Loucy (cell line): ENCODE data around the gene HAPLN2.

Experiments
- H2AFZ ChIP-seq: fragments of 200-600 bp; sonication (generic); 2 replicates; pipeline ENCODE4 v1.6.0; 2016; ENCODE audit warnings: antibody characterized with exemption, mild to moderate bottlenecking, low read length, moderate library complexity
- H3F3A ChIP-seq: fragments of 200-600 bp; 2 replicates; pipeline ENCODE4 v1.6.0; 2016; ENCODE audit warnings: antibody characterized with exemption, low read depth, mild to moderate bottlenecking
- H3K27me3 ChIP-seq: fragments of 200-600 bp; sonication (generic); 2 replicates; pipeline ENCODE4 v1.6.1; 2014; ENCODE audit warnings: low read length, mild to moderate bottlenecking; ENCODE audit not compliant: insufficient read depth, poor library complexity, severe bottlenecking
- H3K36me3 ChIP-seq: fragments of 200-600 bp; sonication (generic); 2 replicates; pipeline ENCODE4 v1.6.1; 2016; ENCODE audit warnings: low read length; ENCODE audit not compliant: insufficient read depth
- H3K4me1 ChIP-seq: fragments of 200-600 bp; sonication (generic); 2 replicates; pipeline ENCODE4 v1.5.1; 2014; ENCODE audit warnings: low read length, mild to moderate bottlenecking; ENCODE audit not compliant: insufficient read depth, poor library complexity, severe bottlenecking
- H3K4me2 ChIP-seq: fragments of 200-600 bp; sonication (generic); 2 replicates; pipeline ENCODE4 v1.6.0; 2014; ENCODE audit warnings: antibody characterized with exemption, low read length, low read depth, mild to moderate bottlenecking; ENCODE audit not compliant: poor library complexity, severe bottlenecking
- H3K4me3 ChIP-seq: fragments of 200-600 bp; sonication (generic); 2 replicates; pipeline ENCODE4 v1.5.1; 2014; ENCODE audit warnings: low read length, mild to moderate bottlenecking, mixed read lengths; ENCODE audit not compliant: poor library complexity, severe bottlenecking
- H3K79me2 ChIP-seq: fragments of 200-600 bp; sonication (generic); 2 replicates; pipeline ENCODE4 v1.6.1; 2014; ENCODE audit warnings: low read length; ENCODE audit not compliant: insufficient read depth
- H3K9ac ChIP-seq: fragments of 200-600 bp; sonication (generic); 2 replicates; pipeline ENCODE4 v1.6.0; 2014; ENCODE audit warnings: mild to moderate bottlenecking, low read depth, low read length, moderate library complexity; ENCODE audit not compliant: poor library complexity, severe bottlenecking
- H3K9me2 ChIP-seq: fragments of 200-600 bp; sonication (generic); replicated peaks from 2 replicates; pipeline ENCODE4 v1.6.1; 2016; ENCODE audit warnings: low read depth, low read length, mixed read lengths
- H3K9me3 ChIP-seq: fragments of 200-600 bp; sonication (generic); 2 replicates; pipeline ENCODE4 v1.6.1; 2014; ENCODE audit warnings: mild to moderate bottlenecking, antibody characterized with exemption, low read length, low read depth; ENCODE audit not compliant: insufficient read depth
- H4K20me1 ChIP-seq: fragments of 200-600 bp; sonication (generic); 2 replicates; pipeline ENCODE4 v1.6.0; 2014; ENCODE audit warnings: antibody characterized with exemption, low read length, mild to moderate bottlenecking; ENCODE audit not compliant: insufficient read depth, poor library complexity, severe bottlenecking
- EZH2phosphoT487 ChIP-seq: fragments of 200-600 bp; IDR thresholded peaks from 2 replicates; pipeline ENCODE4 v1.6.1; 2018; ENCODE audit warnings: antibody characterized with exemption, mild to moderate bottlenecking, moderate library complexity, borderline replicate concordance
- TF ChIP-seq, protein P1 (sequence below): fragments of 200-600 bp; sonication (generic); conservative IDR thresholded peaks from 2 replicates; pipeline ENCODE4 v1.5.1; 2014; ENCODE audit warnings: mild to moderate bottlenecking, antibody characterized with exemption, low read length

HAPLN2 gene

GRCh38 chr1:156667610-156667967, 48.4 kb downstream of the HAPLN2 start:
- Histone ChIP-seq H3K9me2 (no peaks in the 10 kb centered on the region), H3K9ac (no peak overlapping the region), H3K36me3 (no peaks in the 10 kb centered on the region), H3K4me1 (peaks cover 9% of the 10 kb centered on the region), H4K20me1 (no peaks in the 10 kb centered on the region), H3K4me2 (no peak overlapping the region), H3K4me3 (no peak overlapping the region), H3K79me2 (no peaks in the 10 kb centered on the region), H3F3A (no peaks in the 10 kb centered on the region), H2AFZ (no peak overlapping the region), H3K9me3 (no peaks in the 10 kb centered on the region), H3K27me3 (no peaks in the 10 kb centered on the region)
- no peak for TF ChIP-seq EZH2phosphoT487
- TF ChIP-seq, protein P1, sequence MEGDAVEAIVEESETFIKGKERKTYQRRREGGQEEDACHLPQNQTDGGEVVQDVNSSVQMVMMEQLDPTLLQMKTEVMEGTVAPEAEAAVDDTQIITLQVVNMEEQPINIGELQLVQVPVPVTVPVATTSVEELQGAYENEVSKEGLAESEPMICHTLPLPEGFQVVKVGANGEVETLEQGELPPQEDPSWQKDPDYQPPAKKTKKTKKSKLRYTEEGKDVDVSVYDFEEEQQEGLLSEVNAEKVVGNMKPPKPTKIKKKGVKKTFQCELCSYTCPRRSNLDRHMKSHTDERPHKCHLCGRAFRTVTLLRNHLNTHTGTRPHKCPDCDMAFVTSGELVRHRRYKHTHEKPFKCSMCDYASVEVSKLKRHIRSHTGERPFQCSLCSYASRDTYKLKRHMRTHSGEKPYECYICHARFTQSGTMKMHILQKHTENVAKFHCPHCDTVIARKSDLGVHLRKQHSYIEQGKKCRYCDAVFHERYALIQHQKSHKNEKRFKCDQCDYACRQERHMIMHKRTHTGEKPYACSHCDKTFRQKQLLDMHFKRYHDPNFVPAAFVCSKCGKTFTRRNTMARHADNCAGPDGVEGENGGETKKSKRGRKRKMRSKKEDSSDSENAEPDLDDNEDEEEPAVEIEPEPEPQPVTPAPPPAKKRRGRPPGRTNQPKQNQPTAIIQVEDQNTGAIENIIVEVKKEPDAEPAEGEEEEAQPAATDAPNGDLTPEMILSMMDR, result no peak

DNA sequence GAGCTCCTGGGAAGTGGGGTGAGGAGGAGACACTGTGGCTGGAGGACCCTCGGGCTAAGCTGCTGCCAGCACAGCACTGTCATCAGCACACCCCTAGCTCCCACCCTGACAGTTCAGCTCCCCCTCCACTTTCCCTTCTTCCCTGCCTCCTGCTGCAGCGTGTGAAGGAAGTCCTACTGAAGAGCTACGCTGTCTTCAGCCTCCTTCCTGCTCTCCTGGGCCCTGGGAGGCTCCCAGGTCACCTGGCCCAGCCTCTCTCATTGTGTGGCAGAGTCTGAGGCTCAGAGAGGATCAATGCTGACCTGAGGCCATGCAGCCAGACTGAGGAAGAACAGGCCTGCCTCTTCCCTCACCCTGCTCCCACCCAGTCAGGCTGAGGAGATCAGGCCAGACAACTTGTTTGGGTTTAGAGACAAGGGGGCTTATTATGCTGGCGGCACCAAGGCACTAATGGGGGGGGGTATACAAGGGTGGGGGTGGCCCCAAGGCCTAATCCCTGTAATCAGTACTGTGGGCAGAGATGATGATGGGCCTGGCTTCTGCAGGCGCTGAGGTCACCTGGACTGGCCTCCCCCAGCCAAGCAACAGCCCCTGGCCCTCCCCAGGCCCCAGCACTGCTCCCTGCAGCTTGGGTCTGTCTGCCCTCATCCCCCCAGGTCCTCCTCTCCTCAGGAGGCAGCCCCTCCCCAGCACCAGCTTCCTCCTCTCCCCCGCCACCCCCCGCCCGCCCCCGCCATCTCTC, 48.9 kb downstream of the HAPLN2 start:
- H3K4me1 ChIP-seq, result peaks cover 9% of the 10 kb centered on the region
- no peak overlapping the region for H3K4me2 ChIP-seq
- no peak overlapping the region for H3K9ac ChIP-seq
- H3F3A ChIP-seq, result no peaks in the 10 kb centered on the region
- H4K20me1 ChIP-seq, result no peaks in the 10 kb centered on the region
- no peak overlapping the region for H2AFZ ChIP-seq
- no peaks in the 10 kb centered on the region for H3K36me3 ChIP-seq
- no peaks in the 10 kb centered on the region for H3K9me2 ChIP-seq
- no peak overlapping the region for H3K4me3 ChIP-seq
- H3K9me3 ChIP-seq, result no peaks in the 10 kb centered on the region
- H3K79me2 ChIP-seq, result no peaks in the 10 kb centered on the region
- H3K27me3 ChIP-seq, result no peaks in the 10 kb centered on the region
- TF ChIP-seq, protein P1, result no peak
- TF ChIP-seq EZH2phosphoT487, result no peak

GRCh38 chr1:156668801-156669637, 49.8 kb downstream of the HAPLN2 start:
- Histone ChIP-seq H3K79me2 (no peaks in the 10 kb centered on the region), H3K4me1 (peaks cover 8% of the 10 kb centered on the region)

More at GRCh38 chr1:156668801-156669637, 49.8 kb downstream of the HAPLN2 start:
- no peaks in the 10 kb centered on the region for H3F3A ChIP-seq
- no peak overlapping the region for H3K4me2 ChIP-seq
- no peak overlapping the region for H3K9ac ChIP-seq
- no peak overlapping the region for H3K4me3 ChIP-seq
- TF ChIP-seq EZH2phosphoT487, result no peak
- TF ChIP-seq, protein P1, result no peak
- H3K9me3 ChIP-seq, result no peaks in the 10 kb centered on the region
- no peaks in the 10 kb centered on the region for H3K27me3 ChIP-seq
- H4K20me1 ChIP-seq, result no peaks in the 10 kb centered on the region
- H3K36me3 ChIP-seq, result no peaks in the 10 kb centered on the region
- no peak overlapping the region for H2AFZ ChIP-seq
- no peaks in the 10 kb centered on the region for H3K9me2 ChIP-seq
